K562 (cell line): ENCODE data around the gene TMEM266.

Source experiments
- AFF4 ChIP-seq: sonication (generic); formaldehyde crosslinking; IDR thresholded peaks from 2 replicates; pipeline ENCODE4 v1.8.0; 2023; ENCODE audit warnings: mild to moderate bottlenecking, missing genetic modification reagents
- ATF7 ChIP-seq: fragments of 450-650 bp; IDR thresholded peaks from 2 replicates; pipeline ENCODE4 v1.7.1; 2014; ENCODE audit warnings: mild to moderate bottlenecking, moderate library complexity
- CTCF ChIP-seq, 3 experiments: IDR thresholded peaks in 2 of 3; conservative IDR thresholded peaks in 1 of 3; 2 replicates each; pipeline ENCODE4 v1.5.1; 2011 to 2012; ENCODE audit warnings: low read length in 3 of 3, mild to moderate bottlenecking in 3 of 3, control low read depth in 2 of 3, improper control_type of control experiment in 1 of 3, inconsistent platforms in 1 of 3, low read depth in 1 of 3, mixed read lengths in 1 of 3, moderate library complexity in 1 of 3; ENCODE audit not compliant: insufficient read depth in 2 of 3
- JUND ChIP-seq, 2 experiments: IDR thresholded peaks; 2 replicates in 1 of 2; 3 replicates in 1 of 2; pipeline ENCODE4 v1.6.1; 2011; ENCODE audit warnings: borderline replicate concordance in 2 of 2, low read depth in 2 of 2, low read length in 2 of 2, improper control_type of control experiment in 1 of 2, missing biosample characterization in 1 of 2, missing genetic modification characterization in 1 of 2, missing genetic modification reagents in 1 of 2
- NR1H2 ChIP-seq: sonication (generic); formaldehyde crosslinking; IDR thresholded peaks from 2 replicates; pipeline ENCODE4 v1.4.0; 2020; ENCODE audit warnings: mild to moderate bottlenecking, missing genetic modification reagents
- POLR2AphosphoS2 ChIP-seq: IDR thresholded peaks from 2 replicates; pipeline ENCODE4 v1.6.1; 2012; ENCODE audit warnings: low read length, improper control_type of control experiment
- POLR2AphosphoS5 ChIP-seq: IDR thresholded peaks from 2 replicates; pipeline ENCODE4 v1.6.1; 2011; ENCODE audit warnings: mild to moderate bottlenecking, low read depth, low read length, moderate library complexity; ENCODE audit not compliant: control insufficient read depth, insufficient read depth
- REST ChIP-seq, 2 experiments: fragments of 450-650 bp; formaldehyde crosslinking in 1 of 2; IDR thresholded peaks; 2 replicates each; pipeline versions ENCODE4 v1.4.0 to v1.6.1; 2014 to 2020; ENCODE audit warnings: mild to moderate bottlenecking in 2 of 2, borderline replicate concordance in 1 of 2, low read depth in 1 of 2
- SMARCB1 ChIP-seq: IDR thresholded peaks from 2 replicates; pipeline ENCODE4 v1.6.1; 2011; ENCODE audit warnings: improper control_type of control experiment, low read depth; ENCODE audit not compliant: insufficient read length
- TRIM24 ChIP-seq, 2 experiments: fragments of 450-650 bp; IDR thresholded peaks; 2 replicates each; pipeline ENCODE4 v1.6.1; 2016
- ZHX1 ChIP-seq: fragments of 150-350 bp; conservative IDR thresholded peaks from 2 replicates; pipeline ENCODE4 v1.6.1; 2014; ENCODE audit warnings: low read length
- ZNF121 ChIP-seq: sonication (generic); formaldehyde crosslinking; conservative IDR thresholded peaks from 2 replicates; pipeline ENCODE4 v1.8.0; 2022; ENCODE audit warnings: missing genetic modification reagents
- ZNF263 ChIP-seq: sonication (generic); formaldehyde crosslinking; IDR thresholded peaks from 2 replicates; pipeline ENCODE4 v1.8.0; 2022; ENCODE audit warnings: mild to moderate bottlenecking, missing genetic modification reagents, borderline replicate concordance
- ZNF639 ChIP-seq, 2 experiments: fragments of 200-800 bp in 1 of 2; sonication (Bioruptor generic) in 1 of 2; sonication (generic) in 1 of 2; formaldehyde crosslinking in 1 of 2; IDR thresholded peaks in 1 of 2; conservative IDR thresholded peaks in 1 of 2; 2 replicates each; pipeline versions ENCODE4 v1.5.0 to v1.6.1; 2016 to 2020; ENCODE audit warnings: missing compliant biosample characterization in 1 of 2, missing genetic modification characterization in 1 of 2, missing genetic modification reagents in 1 of 2

- TF ChIP-seq ZNF121 (no peak), ZHX1 (no peak), AFF4 (CRISPR knock-in tag) (no peak), CTCF (IDR thresholded peaks at IDR 0.05 in 2 of 3, conservative IDR thresholded peaks at IDR 0.05 in 1 of 3; ENCODE audit: insufficient read depth in 2 of 3, low read depth in 1 of 3, low read length in 3 of 3) (no peak), ZNF639 (CRISPR knock-in tag; conservative IDR thresholded peaks at IDR 0.05 in 1 of 2, IDR thresholded peaks at IDR 0.05 in 1 of 2) (no peak), ATF7 (no peak), REST (IDR thresholded peaks at IDR 0.05; ENCODE audit: borderline replicate concordance) (no peak), REST (CRISPR knock-in tag; IDR thresholded peaks at IDR 0.05; ENCODE audit: low read depth) (no peak), SMARCB1 (no peak), POLR2AphosphoS5 (no peak), ZNF263 (CRISPR knock-in tag) (no peak), JUND (IDR thresholded peaks at IDR 0.05; ENCODE audit: borderline replicate concordance, low read depth, low read length) (no peak), JUND (tag; IDR thresholded peaks at IDR 0.05; ENCODE audit: borderline replicate concordance, low read depth, low read length) (no peak), TRIM24 (IDR thresholded peaks at IDR 0.05) (no peak), NR1H2 (CRISPR knock-in tag) (no peak), POLR2AphosphoS2 (no peak)
Measured at GRCh38 chr15:76208786-76209424, 149.1 kb downstream of the TMEM266 start.
